GM06990 (cell line): ENCODE results near the gene CCT5.
"Not testable (repeated sequence)": the region's sequence is repeated elsewhere in the genome, so short reads cannot be mapped to it uniquely, and the experiment has no call there.

Source experiments
- DNase-seq: peaks from one replicate; pipeline ENCODE4 v3.0.0-alpha.2; 2011; ENCODE audit not compliant: insufficient read length; ENCODE audit errors: extremely low read depth
- H3K27me3 ChIP-seq: replicated peaks from 2 replicates; pipeline ENCODE4 v1.6.0; 2011; ENCODE audit warnings: low read length; ENCODE audit not compliant: control insufficient read depth, insufficient read depth
- H3K36me3 ChIP-seq: 2 replicates; pipeline ENCODE4 v1.5.1; 2011; ENCODE audit warnings: low read length; ENCODE audit not compliant: control insufficient read depth, insufficient read depth
- H3K4me3 ChIP-seq: replicated peaks from 2 replicates; pipeline ENCODE4 v1.5.1; 2011; ENCODE audit warnings: low read depth, mild to moderate bottlenecking, control low read depth, low read length
- TF ChIP-seq, protein P1 (sequence below): IDR thresholded peaks from 2 replicates; pipeline ENCODE4 v1.5.1; 2011; ENCODE audit warnings: low read length, control low read depth, mild to moderate bottlenecking, inconsistent platforms; ENCODE audit not compliant: insufficient read depth, poor library complexity, severe bottlenecking

The CCT5 gene

DNA sequence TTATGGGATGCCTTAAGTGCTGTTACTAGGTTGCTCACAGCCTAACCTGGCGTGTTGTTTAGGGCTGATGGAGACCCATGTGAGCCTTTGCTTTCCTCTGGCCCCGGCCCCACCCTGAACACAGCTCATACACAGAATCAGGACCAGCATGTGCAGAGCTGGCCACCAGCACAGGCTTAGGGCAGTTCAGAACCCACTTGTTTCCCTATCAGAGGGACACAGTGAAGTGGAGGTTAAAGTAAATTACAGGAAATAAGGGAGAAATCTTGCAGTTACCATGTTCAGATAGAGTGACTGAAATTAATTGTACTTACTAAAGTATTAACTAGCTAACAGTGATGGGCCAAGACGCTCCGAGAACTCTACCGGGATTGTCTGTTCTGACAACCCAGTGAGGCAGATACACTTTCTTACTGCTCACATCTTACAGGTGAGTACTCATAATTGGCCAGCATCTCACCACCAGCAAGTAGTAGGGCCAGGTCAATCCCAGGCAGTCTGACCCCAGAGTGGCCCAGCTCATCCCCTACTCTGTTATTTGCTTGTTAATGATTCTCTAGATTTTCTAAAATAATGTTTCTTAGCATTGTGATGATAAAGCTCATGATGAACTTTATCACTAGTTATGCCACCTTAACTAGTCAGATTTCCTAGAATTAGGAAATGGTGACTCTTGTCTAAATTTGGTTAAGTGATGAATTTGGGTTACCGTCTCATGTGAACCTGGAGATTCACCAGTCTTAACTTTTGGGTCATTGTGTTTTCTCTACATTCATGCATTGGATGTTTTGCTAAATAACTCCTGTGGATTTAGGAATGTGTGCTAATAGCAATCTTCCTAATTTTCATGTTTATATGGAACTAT is 15.4 kb downstream of the CCT5 start:
- H3K27me3 ChIP-seq, result no peaks in the 10 kb centered on the region
- TF ChIP-seq, protein P1, sequence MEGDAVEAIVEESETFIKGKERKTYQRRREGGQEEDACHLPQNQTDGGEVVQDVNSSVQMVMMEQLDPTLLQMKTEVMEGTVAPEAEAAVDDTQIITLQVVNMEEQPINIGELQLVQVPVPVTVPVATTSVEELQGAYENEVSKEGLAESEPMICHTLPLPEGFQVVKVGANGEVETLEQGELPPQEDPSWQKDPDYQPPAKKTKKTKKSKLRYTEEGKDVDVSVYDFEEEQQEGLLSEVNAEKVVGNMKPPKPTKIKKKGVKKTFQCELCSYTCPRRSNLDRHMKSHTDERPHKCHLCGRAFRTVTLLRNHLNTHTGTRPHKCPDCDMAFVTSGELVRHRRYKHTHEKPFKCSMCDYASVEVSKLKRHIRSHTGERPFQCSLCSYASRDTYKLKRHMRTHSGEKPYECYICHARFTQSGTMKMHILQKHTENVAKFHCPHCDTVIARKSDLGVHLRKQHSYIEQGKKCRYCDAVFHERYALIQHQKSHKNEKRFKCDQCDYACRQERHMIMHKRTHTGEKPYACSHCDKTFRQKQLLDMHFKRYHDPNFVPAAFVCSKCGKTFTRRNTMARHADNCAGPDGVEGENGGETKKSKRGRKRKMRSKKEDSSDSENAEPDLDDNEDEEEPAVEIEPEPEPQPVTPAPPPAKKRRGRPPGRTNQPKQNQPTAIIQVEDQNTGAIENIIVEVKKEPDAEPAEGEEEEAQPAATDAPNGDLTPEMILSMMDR, result no peak
- H3K36me3 ChIP-seq, result peaks cover 22% of the 10 kb centered on the region
- DNase-seq, result no peak
- no peak overlapping the region for H3K4me3 ChIP-seq

DNA sequence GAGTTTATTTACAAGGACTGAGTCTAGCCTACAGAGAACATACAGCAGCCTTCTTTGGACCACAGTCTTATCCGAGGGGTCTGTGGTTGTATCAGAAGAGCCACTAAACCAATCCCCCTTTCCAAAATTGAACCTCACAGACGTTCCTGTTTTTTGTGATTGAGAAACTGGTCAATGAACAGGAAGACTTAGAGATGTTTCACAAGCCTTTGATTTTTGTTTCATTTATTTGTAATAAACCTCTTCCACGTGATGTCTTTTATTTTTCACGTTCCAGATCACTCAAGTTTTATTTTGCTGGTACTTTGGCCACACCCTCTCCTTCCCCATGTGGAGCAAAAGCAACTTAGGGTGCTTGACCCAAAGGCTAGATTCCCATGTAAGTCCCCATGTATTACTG is 16.1 kb downstream of the CCT5 start:
- TF ChIP-seq, protein P1, result no peak
- no peak for DNase-seq
- Histone ChIP-seq H3K27me3 (no peaks in the 10 kb centered on the region), H3K36me3 (peaks cover 18% of the 10 kb centered on the region), H3K4me3 (no peak overlapping the region)

DNA sequence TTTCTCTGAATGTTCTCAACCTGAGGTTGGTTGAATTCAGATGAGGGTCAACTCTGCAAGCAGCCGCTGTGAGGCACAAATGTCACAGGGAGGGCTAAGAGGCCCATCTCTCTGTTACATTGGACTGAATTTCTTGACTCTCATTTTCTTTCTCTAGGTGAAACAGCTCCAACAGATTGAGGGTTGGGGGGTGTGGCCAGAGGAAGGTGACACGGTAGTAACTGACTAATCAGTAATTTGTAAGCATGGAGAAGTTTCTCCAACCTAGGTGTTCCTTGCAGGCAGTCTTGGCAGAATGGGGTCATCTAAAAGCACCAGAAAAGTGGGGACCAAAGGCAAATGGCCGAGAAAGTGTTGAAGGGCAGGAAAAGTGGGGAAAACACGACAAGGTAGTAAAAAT is 16.8 kb downstream of the CCT5 start:
- no peaks in the 10 kb centered on the region for H3K27me3 ChIP-seq
- TF ChIP-seq, protein P1, result no peak
- no peak for DNase-seq

DNA sequence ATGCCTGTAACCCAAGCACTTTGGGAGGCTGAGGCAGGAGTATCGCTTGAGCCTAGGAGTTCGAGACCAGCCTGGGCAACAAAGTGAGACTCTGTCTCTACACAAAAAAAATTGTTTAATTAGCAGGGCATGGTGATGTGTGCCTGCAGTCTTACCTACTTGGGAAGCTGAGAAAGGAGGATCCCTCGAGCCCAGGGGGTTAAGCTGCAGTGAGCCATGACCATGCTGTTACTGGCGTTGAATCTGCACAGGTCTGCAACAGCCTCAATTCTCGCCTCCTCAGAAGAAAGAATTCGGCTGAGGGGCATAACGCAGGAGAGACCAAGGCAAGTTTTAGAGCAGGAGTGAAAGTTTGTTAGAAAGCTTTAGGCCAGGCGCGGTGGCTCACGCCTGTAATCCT is 18.0 kb downstream of the CCT5 start:
- no peak for DNase-seq
- TF ChIP-seq, protein P1, result no peak
- no peaks in the 10 kb centered on the region for H3K27me3 ChIP-seq
- no peak overlapping the region for H3K4me3 ChIP-seq
- H3K36me3 ChIP-seq, result peaks cover 9% of the 10 kb centered on the region

More for the DNA sequence above, 16.8 kb downstream of the CCT5 start:
- Histone ChIP-seq H3K4me3 (no peak overlapping the region), H3K36me3 (peaks cover 15% of the 10 kb centered on the region)

DNA sequence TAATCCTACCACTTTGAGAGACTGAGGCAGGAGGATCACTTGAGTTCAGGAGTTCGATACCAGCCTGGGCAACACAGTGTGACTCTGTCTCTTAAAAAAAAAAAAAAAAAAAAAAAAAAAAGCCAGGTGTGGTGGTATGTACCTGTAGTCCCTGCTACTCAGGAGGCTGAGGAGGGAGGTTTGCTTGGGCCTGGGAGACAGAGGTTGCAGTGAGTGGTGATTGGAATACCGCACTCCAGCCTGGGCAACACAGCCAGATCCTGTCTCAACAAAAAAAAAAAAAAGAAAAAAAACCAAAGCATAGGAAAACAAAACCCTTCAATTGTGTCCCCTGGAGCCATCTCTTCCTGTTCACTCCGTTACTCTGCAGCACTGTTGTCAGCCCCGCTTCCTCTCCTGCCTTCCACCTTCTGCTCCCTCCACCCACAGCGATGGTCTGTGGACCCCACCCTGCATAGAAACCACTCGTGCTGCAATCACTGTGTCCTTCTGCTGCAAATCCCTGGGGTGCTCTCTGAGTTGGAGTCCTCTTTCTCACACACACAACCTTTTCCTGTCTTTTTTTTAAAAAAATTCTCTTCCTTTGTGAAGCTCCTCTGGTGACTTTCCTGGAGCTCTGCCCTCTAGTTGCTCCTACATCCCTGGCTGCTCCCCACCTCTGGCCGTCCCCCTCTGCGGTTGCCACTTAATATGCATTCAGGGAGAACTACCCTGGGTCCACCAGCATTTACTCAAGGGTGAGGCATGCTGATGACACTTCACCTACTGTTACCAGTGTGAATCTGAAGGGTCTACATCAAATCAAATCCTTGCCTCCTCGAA is 22.2 kb downstream of the CCT5 start:
- H3K4me3 ChIP-seq, result no peak overlapping the region
- H3K27me3 ChIP-seq, result no peaks in the 10 kb centered on the region
- TF ChIP-seq, protein P1, result no peak
- no peak for DNase-seq
- no peaks in the 10 kb centered on the region for H3K36me3 ChIP-seq

DNA sequence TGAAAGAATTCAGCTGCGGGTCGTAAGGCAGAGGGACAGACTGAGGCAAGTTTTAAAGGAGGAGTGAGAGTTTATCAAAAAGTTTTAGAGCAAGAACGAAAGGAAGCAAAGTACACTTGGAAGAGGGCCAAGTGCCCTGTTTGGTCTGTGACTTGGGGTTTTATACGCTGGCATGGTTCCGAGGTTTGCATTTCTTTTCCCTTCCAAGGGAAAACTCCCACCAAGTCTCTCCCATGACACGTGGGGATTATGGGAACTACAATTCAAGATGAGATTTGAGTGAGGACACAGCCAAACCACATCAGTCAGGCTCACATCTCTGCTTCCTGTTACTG is 22.8 kb downstream of the CCT5 start:
- not testable (repeated sequence) for DNase-seq, H3K4me3 ChIP-seq, H3K36me3 ChIP-seq, H3K27me3 ChIP-seq
